A549 (cell line): ENCODE results near the gene KCNJ1.

Experiments
- CEBPB ChIP-seq, 2 experiments: fragments of >200 bp in 1 of 2; sonication (Bioruptor Twin) in 1 of 2; formaldehyde crosslinking in 1 of 2; IDR thresholded peaks; 2 replicates each; pipeline ENCODE4 v1.6.1; 2012 to 2016
- HES2 ChIP-seq: fragments of >200 bp; sonication (Bioruptor Twin); formaldehyde crosslinking; IDR thresholded peaks from 2 replicates; pipeline ENCODE4 v1.6.1; 2016
- HOXB13 ChIP-seq: fragments of 250-450 bp; sonication (Bioruptor Pico); IDR thresholded peaks from 2 replicates; pipeline ENCODE4 v1.5.0; 2020; ENCODE audit warnings: low read depth, mild to moderate bottlenecking, moderate library complexity
- JUNB ChIP-seq: fragments of >200 bp; sonication (Bioruptor Twin); formaldehyde crosslinking; IDR thresholded peaks from 2 replicates; pipeline ENCODE4 v1.6.1; 2016
- RAD21 ChIP-seq, 2 experiments: fragments of >200 bp in 1 of 2; sonication (Bioruptor Twin) in 1 of 2; formaldehyde crosslinking in 1 of 2; IDR thresholded peaks in 1 of 2; conservative IDR thresholded peaks in 1 of 2; 2 replicates in 1 of 2; 3 replicates in 1 of 2; pipeline ENCODE4 v1.6.1; 2012 to 2018; ENCODE audit warnings: inconsistent platforms in 1 of 2
- SREBF2 ChIP-seq: fragments of 450-650 bp; IDR thresholded peaks from 2 replicates; pipeline ENCODE4 v1.6.1; 2014; ENCODE audit warnings: mild to moderate bottlenecking, moderate library complexity
- TF ChIP-seq, protein P1 (sequence below): fragments of >200 bp; sonication (Bioruptor Twin); formaldehyde crosslinking; IDR thresholded peaks from 3 replicates; pipeline ENCODE4 v1.5.1; 2016

- TF ChIP-seq, protein P1, sequence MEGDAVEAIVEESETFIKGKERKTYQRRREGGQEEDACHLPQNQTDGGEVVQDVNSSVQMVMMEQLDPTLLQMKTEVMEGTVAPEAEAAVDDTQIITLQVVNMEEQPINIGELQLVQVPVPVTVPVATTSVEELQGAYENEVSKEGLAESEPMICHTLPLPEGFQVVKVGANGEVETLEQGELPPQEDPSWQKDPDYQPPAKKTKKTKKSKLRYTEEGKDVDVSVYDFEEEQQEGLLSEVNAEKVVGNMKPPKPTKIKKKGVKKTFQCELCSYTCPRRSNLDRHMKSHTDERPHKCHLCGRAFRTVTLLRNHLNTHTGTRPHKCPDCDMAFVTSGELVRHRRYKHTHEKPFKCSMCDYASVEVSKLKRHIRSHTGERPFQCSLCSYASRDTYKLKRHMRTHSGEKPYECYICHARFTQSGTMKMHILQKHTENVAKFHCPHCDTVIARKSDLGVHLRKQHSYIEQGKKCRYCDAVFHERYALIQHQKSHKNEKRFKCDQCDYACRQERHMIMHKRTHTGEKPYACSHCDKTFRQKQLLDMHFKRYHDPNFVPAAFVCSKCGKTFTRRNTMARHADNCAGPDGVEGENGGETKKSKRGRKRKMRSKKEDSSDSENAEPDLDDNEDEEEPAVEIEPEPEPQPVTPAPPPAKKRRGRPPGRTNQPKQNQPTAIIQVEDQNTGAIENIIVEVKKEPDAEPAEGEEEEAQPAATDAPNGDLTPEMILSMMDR, result no peak
- no peak for TF ChIP-seq RAD21 (conservative IDR thresholded peaks at IDR 0.05 in 1 of 2, IDR thresholded peaks at IDR 0.05 in 1 of 2)
- no peak for TF ChIP-seq SREBF2
- no peak for TF ChIP-seq HES2
- no peak for TF ChIP-seq JUNB
- no peak for TF ChIP-seq CEBPB (IDR thresholded peaks at IDR 0.05)
- TF ChIP-seq HOXB13 (CRISPR knock-in tag), result no peak
Observed at GRCh38 chr11:128856241-128856640, 10.9 kb downstream of the KCNJ1 start.
